22Rv1 (cell line): ENCODE results near the gene PXDN.
"Not testable (repeated sequence)": the region's sequence is repeated elsewhere in the genome, so short reads cannot be mapped to it uniquely, and the experiment has no call there.

Source experiments
- H3K27ac ChIP-seq: fragments of 450-650 bp; 2 replicates; pipeline ENCODE4 v1.5.1; 2017
- ZFX ChIP-seq: fragments of 450-650 bp; IDR thresholded peaks from 2 replicates; pipeline ENCODE4 v1.6.1; 2017; ENCODE audit warnings: antibody characterized with exemption, borderline replicate concordance
- TF ChIP-seq, protein P1 (sequence below): fragments of 450-650 bp; IDR thresholded peaks from 2 replicates; pipeline ENCODE4 v1.5.1; 2017; ENCODE audit warnings: mild to moderate bottlenecking

The PXDN gene

DNA sequence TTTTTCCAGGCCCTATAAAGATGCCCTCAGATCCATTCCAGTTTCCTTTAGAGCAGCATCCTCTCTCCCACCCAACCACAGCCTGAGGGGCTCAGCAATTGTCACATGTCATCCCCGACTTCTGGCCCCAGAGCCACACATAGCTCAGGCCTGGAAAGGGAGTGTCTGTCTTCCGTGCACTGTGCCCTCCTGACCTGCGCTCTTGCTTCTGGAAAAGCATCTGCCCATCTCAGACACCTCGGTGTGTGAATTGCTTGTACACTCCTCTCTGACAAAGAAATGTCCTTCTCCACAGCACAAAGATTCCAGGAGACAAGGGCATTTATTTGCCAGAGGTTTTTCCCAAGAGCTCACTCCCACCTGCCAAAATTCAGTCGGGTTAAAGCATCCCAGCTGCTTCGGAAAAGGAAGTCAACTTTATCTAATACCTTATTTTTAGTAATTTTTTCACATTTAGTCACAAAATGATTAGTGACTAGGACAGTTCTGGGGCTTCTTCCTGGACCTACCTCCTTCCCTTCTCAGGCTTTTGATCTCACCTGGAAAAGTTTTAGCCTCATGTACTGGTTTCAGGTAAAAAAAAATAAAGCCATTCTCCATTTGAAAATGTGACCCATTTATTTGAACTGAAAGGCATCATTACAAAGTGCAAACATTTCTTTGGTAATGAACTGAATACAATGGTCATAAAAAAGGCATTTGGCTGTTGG, 112.9 kb downstream of the PXDN start:
- H3K27ac ChIP-seq, result no peak overlapping the region
- TF ChIP-seq ZFX, result no peak

DNA sequence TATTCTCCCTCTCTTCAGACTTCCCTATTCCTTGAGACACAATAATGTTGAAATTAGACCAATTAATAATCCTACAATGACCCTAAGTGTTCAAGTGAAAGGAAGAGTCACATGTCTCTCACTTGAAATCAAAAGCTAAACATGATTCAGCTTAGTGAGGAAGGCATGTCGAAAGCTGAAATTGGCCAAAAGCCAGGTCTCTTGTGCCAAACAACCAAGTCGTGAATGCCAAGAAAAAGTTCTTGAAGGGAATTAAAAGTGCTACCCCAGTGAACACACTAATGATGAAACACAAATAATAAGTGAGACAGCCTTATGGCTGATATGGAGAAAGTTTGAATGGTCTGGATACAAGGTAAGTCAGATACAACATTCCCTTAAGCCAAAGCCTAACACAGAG, 115.4 kb downstream of the PXDN start:
- H3K27ac ChIP-seq, result no peak overlapping the region
- TF ChIP-seq ZFX, result no peak
- TF ChIP-seq, protein P1, sequence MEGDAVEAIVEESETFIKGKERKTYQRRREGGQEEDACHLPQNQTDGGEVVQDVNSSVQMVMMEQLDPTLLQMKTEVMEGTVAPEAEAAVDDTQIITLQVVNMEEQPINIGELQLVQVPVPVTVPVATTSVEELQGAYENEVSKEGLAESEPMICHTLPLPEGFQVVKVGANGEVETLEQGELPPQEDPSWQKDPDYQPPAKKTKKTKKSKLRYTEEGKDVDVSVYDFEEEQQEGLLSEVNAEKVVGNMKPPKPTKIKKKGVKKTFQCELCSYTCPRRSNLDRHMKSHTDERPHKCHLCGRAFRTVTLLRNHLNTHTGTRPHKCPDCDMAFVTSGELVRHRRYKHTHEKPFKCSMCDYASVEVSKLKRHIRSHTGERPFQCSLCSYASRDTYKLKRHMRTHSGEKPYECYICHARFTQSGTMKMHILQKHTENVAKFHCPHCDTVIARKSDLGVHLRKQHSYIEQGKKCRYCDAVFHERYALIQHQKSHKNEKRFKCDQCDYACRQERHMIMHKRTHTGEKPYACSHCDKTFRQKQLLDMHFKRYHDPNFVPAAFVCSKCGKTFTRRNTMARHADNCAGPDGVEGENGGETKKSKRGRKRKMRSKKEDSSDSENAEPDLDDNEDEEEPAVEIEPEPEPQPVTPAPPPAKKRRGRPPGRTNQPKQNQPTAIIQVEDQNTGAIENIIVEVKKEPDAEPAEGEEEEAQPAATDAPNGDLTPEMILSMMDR, result no peak

DNA sequence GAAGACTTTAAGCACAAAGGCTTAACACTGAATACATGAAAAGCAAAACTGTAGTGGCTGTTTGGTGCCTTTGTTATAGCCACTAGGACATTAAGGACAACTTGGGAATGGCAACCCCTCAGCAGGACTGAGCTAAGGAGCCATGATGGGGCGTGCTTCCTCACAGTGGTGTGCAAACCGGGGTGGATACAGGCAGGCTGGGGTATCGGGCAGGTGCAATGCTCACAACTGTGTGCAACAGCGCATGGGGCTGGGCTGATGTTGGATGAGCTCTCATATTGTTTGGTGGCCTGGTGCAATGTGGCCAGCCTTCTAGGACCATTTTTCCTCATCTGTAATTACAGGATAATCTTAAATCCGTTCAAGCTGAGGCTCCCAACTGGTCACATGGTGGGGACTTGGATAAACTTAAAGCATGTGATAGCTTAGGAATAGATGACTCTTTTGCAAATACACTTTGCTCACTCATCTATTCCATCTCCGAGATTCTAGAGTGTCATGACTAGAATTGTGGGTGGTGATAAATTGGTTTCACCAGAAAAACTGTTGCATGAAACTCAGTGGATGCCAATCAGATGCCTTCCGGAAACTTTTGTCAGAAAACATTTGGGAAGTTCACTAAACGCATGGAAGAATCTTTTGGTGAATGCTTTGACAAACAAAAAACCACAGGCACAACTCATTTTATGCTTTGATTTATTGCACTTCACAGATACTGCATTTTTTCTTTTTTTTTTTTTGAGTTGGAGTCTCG, 116.5 kb downstream of the PXDN start:
- no peak overlapping the region for H3K27ac ChIP-seq
- no peak for TF ChIP-seq ZFX
- TF ChIP-seq, protein P1, result no peak

DNA sequence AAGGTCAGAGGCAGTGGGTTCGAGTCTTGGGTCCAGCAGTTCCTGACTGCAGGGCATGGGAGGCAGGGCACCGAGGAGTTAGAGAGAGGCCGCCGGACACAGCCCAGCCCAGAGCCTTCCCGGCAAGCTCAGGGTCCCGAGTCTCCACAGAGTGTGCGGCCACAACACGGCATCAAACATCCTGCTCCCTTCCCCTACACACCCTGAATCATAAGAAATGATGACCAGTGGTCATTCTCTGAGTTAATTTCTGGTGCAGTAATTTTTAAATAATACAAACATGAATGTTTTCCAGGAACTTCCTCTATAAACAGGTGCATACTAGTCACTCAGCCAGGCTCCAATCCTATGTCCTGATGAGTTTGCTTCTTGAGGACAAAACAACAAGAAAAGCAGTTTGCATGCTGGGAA, 118.0 kb downstream of the PXDN start:
- no peak overlapping the region for H3K27ac ChIP-seq

DNA sequence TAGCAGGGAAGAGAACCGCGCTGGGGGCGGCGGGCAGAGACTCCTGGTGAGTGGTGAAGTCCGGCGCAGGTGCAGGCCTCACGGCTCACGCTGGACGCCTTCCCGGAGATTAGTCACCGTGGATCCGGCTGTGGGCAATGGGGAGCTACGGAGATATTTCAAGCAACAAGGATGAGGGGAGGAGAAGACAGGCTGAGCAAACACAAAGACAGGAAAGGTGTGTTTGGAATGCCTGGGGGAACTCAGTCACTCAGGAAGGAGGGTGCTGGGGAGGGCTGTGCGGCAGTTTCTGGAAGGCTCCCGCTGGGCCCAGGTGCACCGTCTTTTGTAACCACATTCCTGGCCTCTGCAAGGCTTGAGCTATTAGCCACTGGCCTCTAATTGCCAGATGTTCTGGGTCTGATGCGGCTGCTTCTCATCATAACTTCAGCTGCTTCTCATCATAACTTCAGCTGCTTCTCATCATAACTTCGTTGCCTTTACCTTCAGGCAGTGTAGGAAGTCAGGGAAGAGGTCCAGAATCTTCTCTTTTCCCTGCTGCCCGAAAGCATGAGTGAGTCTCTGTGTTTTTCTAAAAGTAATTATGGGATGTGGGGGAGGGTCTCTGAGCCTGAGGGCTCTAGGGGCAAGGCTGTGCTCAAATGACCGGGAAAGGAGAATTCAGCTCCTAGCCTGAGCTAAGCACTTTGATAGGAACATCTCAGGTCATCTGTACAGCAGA, 118.9 kb downstream of the PXDN start:
- TF ChIP-seq ZFX, result no peak
- TF ChIP-seq, protein P1, result no peak
- no peak overlapping the region for H3K27ac ChIP-seq

More for the DNA sequence above, 118.0 kb downstream of the PXDN start:
- no peak for TF ChIP-seq ZFX
- TF ChIP-seq, protein P1, result no peak

DNA sequence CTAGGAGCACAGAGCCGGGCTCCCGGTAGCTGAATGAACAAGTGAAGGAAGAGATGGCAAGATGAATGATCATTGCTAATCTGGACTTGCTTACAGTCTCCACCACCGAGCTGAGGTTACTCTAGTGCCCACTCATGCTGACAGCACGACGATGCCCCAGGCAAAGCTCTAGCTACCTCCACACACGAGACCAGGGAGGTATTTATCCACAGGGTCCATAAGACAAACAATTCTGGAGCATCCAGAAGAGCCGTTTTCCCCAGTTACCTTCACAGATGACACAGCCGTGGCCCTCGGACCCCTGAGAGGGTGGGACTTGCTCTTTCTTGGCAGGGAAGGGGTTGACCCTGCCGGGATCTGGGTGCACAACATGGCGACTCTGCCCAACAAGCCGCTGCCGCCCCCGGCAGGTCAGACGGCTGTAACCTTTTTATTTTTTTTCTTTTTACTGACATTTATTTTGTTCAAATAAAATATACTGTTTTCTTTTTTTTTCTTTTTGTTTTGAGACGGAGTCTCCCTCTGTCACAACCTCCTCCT, 120.3 kb downstream of the PXDN start:
- TF ChIP-seq ZFX, result no peak
- TF ChIP-seq, protein P1, result no peak
- no peak overlapping the region for H3K27ac ChIP-seq

DNA sequence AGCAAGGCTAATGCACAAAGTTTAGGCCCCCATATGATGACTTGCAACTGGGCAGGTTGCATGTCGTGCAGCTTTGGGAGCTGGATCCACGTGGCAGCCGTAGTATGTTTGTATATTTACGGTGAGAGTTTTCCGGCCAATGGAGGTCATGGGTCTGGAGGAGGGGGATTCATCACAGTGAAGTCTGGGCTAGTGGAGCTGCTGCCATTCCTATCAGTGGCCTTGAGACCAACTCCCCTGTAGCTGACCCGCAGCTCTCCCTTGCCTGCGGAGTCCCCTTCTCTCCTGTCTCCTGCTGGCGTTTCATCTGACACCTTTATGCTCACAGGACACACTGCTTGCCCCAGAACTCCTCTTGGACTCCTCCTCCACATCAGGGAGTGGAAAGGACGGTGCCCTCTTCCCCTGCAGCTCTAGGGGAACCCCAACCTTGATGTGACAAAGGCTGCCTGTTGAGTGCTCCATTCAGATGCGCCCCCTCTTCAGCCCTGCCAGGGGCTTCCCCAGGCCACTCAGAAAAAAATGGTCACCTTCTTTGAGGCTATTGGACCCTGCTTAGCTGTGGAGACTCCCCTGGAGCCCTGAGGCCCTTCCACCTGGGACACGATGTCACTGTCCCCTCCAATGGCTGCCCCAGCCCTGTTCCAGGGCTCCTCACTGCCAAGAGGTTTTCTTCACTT, 121.7 kb downstream of the PXDN start:
- no peak for TF ChIP-seq ZFX
- TF ChIP-seq, protein P1, result no peak

DNA sequence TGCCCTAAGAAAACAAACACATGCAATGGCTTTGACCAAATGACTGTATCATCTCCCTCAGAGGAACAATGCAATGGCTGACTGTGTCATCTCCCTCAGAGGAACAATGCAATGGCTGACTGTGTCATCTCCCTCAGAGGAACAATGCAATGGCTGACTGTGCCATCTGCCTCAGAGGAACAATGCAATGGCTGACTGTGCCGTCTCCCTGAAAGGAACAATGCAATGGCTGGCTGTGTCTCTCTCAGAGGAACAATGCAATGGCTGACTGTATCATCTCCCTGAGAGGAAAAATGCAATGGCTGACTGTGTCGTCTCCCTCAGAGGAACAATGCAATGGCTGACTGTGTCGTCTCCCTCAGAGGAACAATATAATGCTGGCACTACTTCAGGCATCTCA, 122.3 kb downstream of the PXDN start:
- H3K27ac ChIP-seq, result not testable (repeated sequence)

More for the DNA sequence above, 121.7 kb downstream of the PXDN start:
- H3K27ac ChIP-seq, result no peak overlapping the region
